ENCODE measurements around the gene DUSP11.
"Not testable (repeated sequence)": the region's sequence is repeated elsewhere in the genome, so short reads cannot be mapped to it uniquely, and the experiment has no call there.

Gene DUSP11

DNA sequence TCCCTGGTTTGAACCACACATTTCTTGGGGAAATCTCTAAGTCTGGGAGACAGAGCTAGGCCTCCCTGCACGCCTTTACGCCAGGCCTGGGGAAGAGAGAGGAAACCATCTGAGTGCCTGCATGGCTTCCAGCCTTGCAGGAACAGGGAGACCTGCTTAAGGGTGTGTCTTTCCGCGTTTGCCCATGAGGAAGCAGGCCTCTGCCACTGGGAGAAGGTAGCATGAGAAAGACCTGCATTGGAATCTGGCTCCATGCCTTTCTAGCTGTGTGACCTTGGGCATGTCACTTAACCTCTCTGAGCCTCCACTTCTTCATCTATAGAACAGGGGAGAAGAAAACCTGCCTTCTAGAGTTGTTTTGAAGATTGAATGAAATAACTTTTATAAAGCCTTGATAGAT, 62.2 kb downstream of the DUSP11 start:
- not testable (repeated sequence) for DNase-seq (ENCODE audit: low spot score)

DNA sequence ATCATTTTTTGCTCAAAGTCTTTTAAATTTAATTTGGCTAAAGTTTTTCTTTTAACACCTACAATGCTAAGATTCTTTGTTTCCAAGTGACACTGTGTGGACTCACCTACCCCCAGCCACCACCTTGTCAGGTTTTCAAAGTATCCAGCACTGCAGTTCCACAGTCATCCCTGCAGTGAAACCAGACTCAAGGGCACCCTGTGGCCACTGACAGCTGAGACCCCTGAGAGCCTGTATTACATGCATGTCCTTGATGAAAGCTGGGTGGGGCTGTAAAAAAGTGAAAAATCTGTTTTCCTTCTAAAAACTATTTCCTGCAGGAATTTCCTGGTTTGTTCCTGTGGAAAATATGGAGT, 62.7 kb downstream of the DUSP11 start:
- no peak for DNase-seq (ENCODE audit: low spot score)

DNA sequence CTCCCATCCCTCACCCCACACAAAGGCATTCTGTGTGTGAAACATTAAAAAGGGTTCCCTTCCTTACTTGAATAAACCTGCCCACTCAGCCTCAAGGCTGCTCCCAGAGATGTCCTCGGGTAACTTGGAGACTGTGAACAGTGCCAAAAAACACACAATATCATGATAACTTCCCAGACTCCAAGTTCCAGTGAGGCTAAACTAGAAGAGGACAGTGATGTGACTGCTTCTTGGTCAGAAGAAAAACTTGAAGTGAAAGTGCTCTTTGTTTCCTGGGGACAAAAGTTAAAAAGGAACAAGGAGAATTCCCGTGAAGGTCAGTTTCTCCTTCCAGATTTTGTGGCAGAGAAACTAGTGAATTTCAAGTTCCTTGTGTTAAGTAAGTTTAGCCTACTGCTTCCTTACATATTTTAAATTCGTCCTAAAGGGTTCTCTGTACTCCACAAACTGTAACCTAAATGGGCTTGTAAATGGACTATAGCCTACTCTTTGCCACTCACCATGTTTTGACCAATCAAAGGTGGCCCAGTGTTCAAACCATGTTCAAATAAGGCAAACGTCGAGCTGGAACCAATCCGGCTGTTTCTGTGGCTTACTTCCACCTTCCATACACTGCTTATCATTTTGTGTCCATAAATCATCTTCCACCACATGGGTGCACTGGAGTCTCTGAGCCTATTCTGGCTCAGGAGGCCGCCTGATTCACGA, 63.2 kb downstream of the DUSP11 start:
- DNase-seq (ENCODE audit: low spot score): peak; percentile 25

DNA sequence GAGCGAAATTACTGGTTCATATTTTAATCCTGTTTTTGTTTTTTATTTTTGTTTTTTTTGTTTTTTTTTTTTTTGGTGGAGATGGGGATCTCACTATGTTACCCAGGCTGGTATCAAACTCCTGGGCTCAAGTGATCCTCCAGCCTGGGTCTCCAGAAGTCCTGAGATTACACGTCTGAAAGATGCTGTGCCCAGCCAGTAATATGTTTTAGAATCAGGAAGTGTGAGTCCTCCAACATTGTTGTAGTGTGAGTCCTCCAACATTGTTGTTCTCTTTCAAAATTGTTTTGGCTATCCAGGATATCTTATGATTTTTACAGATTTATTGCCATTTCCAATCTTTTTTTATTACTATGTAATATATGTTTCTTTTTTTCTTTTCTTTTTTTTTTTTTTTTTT, 65.8 kb downstream of the DUSP11 start:
- DNase-seq (ENCODE audit: low spot score): no peak

Data from SW480 (cell line).